ENCODE measurements around the gene NCOA3.

NCOA3 gene

DNA sequence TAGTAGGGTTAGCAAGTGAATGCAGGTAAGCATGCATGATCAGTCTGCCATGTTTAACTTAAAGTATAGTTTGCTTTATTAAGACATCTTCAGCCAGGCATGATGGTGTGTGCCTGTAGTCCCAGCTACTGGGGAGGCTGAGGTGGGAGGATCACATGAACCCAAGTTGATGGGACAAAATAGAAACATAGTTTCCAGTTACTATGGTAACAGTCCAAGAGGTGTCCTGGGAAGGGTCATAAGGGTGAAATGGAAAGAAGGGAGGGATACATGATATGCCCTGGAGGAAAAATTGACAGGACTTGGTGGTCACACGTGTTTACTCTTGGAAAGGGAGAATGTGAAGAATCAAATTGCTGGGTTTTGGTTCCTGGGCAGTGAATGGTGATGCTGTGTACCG is 143.9 kb downstream of the NCOA3 start:
- in situ Hi-C loops (cut with HindIII; ENCODE audit: low pct_unique_long_range_greater_than_20kb, low sequenced_read_pairs), result no loop called here
- TF ChIP-seq JUND (IDR thresholded peaks at IDR 0.05; ENCODE audit: low read depth), result no peak
- no peak for DNase-seq (ENCODE audit: low read depth in 1 of 2, low spot score in 1 of 2)

DNA sequence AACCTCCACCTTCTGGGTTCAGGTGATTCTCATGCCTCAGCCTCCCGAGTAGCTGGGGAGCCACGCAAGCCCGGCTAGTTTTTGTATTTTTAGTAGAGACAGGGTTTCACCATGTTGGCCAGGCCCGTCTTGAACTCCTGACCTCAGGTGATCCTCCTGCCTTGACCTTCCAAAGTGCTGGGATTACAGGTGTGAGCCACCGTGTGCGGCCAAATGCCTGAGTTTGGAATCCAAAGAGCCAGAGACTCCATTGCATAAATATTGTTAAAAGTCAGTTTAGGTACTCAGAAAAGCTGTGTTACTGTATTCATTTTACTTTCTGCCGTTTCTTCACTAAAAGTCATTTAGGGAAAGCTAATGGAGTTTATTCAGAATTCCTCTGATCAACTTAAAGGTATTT is 146.3 kb downstream of the NCOA3 start:
- in situ Hi-C loops (cut with HindIII; ENCODE audit: low pct_unique_long_range_greater_than_20kb, low sequenced_read_pairs), result no loop called here
- no peak for TF ChIP-seq JUND (IDR thresholded peaks at IDR 0.05; ENCODE audit: low read depth)
- no peak for DNase-seq (ENCODE audit: low read depth in 1 of 2, low spot score in 1 of 2)

DNA sequence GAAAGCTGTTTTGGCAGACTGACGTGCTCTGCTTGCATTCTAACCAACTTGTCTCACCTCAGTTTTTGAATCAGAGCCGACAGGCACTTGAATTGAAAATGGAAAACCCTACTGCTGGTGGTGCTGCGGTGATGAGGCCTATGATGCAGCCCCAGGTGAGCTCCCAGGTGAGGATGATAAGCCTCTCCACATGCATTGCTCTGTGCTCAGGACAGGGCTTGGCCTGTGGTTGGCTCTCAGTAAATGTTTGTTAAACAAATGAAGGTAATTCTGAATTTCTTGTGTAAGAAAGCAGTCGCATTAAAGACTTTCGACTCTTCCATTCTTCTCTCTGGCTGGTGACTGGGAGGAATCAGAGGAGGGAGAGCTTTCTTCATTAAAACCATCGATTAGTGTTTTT is 147.3 kb downstream of the NCOA3 start:
- TF ChIP-seq JUND (IDR thresholded peaks at IDR 0.05; ENCODE audit: low read depth), result no peak
- in situ Hi-C loops (cut with HindIII; ENCODE audit: low pct_unique_long_range_greater_than_20kb, low sequenced_read_pairs), result no loop called here

DNA sequence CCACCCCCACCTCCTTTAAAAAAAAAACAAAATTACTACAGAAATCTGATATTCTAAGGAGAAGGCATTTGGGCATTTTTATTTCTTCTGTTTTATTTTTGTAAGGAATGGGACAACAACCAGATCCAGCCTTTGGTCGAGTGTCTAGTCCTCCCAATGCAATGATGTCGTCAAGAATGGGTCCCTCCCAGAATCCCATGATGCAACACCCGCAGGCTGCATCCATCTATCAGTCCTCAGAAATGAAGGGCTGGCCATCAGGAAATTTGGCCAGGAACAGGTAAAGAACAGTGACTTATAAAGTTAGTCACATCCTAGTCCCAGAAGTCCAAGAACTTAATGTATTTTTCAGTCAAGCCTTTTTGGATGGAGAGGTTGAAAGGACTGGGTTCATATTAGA is 150.6 kb downstream of the NCOA3 start:
- TF ChIP-seq JUND (IDR thresholded peaks at IDR 0.05; ENCODE audit: low read depth), result no peak
- in situ Hi-C loops (cut with HindIII; ENCODE audit: low pct_unique_long_range_greater_than_20kb, low sequenced_read_pairs), result no loop called here
- no peak for DNase-seq (ENCODE audit: low read depth in 1 of 2, low spot score in 1 of 2)

More for the DNA sequence above, 147.3 kb downstream of the NCOA3 start:
- DNase-seq (ENCODE audit: low read depth in 1 of 2, low spot score in 1 of 2), result no peak

DNA sequence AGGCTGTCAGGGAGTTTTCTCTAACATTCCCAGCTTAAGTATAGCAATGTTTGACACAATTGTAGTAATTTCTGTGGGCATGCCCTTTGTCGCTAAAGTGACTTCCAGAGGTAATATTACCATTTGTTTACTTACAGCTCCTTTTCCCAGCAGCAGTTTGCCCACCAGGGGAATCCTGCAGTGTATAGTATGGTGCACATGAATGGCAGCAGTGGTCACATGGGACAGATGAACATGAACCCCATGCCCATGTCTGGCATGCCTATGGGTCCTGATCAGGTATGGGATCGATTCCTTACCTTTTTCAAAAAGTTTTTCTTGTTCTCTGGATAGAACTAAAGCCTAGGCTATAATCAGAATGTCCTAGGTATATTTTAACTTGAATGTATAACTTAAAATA is 151.1 kb downstream of the NCOA3 start:
- DNase-seq (ENCODE audit: low read depth in 1 of 2, low spot score in 1 of 2), result no peak
- TF ChIP-seq JUND (IDR thresholded peaks at IDR 0.05; ENCODE audit: low read depth), result no peak
- in situ Hi-C loops (cut with HindIII; ENCODE audit: low pct_unique_long_range_greater_than_20kb, low sequenced_read_pairs), result no loop called here

DNA sequence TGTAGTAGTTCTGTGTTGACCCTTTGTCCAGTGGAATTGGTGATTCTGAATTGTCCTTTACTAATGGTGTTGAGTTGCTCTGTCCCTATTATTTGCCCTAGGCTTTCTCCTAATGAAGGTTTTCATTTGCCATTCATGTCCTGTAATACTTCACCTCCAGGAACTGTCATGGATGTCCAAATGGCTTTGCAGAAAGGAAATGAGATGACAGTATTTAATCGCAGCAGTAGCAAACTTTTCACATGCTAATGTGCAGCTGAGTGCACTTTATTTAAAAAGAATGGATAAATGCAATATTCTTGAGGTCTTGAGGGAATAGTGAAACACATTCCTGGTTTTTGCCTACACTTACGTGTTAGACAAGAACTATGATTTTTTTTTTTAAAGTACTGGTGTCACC is 152.2 kb downstream of the NCOA3 start:
- in situ Hi-C loops (cut with HindIII; ENCODE audit: low pct_unique_long_range_greater_than_20kb, low sequenced_read_pairs), result no loop called here
- no peak for TF ChIP-seq JUND (IDR thresholded peaks at IDR 0.05; ENCODE audit: low read depth)
- DNase-seq (ENCODE audit: low read depth in 1 of 2, low spot score in 1 of 2), result no peak

DNA sequence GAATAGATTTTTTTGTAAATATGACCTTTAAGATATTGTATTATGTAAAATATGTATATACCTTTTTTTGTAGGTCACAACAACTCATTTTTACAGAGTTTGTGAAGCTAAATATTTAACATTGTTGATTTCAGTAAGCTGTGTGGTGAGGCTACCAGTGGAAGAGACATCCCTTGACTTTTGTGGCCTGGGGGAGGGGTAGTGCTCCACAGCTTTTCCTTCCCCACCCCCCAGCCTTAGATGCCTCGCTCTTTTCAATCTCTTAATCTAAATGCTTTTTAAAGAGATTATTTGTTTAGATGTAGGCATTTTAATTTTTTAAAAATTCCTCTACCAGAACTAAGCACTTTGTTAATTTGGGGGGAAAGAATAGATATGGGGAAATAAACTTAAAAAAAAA is 152.7 kb downstream of the NCOA3 start:
- no peak for TF ChIP-seq JUND (IDR thresholded peaks at IDR 0.05; ENCODE audit: low read depth)
- in situ Hi-C loops (cut with HindIII; ENCODE audit: low pct_unique_long_range_greater_than_20kb, low sequenced_read_pairs), result no loop called here
- no peak for DNase-seq (ENCODE audit: low read depth in 1 of 2, low spot score in 1 of 2)

DNA sequence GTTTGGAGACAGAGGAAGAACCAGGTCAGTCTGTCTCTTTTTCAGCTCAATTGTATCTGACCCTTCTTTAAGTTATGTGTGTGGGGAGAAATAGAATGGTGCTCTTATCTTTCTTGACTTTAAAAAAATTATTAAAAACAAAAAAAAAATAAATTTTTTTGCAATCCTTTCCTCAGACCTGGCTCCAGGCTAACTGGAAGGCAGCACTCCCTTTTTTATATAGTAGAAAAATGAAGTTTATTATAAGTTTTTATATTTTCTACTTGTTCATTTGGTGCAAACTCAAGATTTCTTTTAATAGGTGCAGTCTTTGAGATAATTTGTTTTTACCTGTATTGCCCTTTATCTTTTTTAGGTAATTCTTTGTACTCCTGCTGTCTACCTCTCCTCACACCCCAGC is 153.9 kb downstream of the NCOA3 start:
- in situ Hi-C loops (cut with HindIII; ENCODE audit: low pct_unique_long_range_greater_than_20kb, low sequenced_read_pairs), result no loop called here
- TF ChIP-seq JUND (IDR thresholded peaks at IDR 0.05; ENCODE audit: low read depth), result no peak
- DNase-seq (ENCODE audit: low read depth in 1 of 2, low spot score in 1 of 2), result no peak

DNA sequence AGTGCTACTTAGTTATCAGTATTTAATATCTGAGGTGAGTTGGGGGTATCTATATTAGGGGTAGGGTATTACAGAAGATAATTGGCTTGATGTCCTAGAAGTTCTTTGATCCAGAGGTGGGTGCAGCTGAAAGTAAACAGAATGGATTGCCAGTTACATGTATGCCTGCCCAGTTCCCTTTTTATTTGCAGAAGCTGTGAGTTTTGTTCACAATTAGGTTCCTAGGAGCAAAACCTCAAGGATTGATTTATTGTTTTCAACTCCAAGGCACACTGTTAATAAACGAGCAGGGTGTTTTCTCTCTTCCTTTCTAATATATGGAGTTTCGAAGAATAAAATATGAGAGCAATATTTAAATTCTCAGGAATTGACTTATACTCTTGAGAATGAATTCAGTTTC is 154.6 kb downstream of the NCOA3 start:
- in situ Hi-C loops (cut with HindIII; ENCODE audit: low pct_unique_long_range_greater_than_20kb, low sequenced_read_pairs), result no loop called here
- no peak for TF ChIP-seq JUND (IDR thresholded peaks at IDR 0.05; ENCODE audit: low read depth)

DNA sequence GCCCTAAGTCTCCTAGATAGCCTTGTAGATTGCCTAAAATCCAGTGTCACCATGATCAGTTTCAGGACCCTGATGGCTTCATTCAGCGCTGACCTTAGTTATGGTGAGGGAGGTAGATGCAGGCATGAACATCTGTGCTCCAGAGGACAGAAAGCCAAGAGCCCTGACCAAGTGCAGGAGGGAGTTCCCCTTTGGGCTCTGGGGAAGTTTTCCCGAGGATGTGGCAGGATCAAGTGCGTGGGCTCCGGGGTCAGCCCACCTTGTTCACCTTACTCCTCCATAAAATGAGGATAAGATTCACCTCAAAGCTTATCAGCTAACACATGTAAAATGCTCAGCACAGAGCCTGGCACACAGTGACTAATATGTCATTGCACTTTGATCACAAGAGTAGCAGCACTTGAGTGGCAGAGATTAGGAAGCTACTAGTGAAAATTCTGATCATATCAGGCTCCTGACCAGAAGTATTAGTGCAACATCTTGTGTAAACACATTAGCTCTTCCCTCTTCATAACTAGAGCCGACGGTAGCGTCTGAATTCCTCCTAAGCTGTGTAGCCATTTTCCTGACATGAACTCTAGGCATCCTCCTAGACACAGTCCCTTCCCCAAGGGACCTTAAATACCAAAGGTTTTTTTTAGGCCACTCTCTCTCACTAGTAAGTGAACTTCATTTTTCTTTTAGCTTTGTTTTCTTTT is 158.4 kb downstream of the NCOA3 start:
- in situ Hi-C loops (cut with HindIII; ENCODE audit: low pct_unique_long_range_greater_than_20kb, low sequenced_read_pairs), result no loop called here
- DNase-seq (ENCODE audit: low read depth in 1 of 2, low spot score in 1 of 2), result no peak
- no peak for TF ChIP-seq JUND (IDR thresholded peaks at IDR 0.05; ENCODE audit: low read depth)

More for the DNA sequence above, 154.6 kb downstream of the NCOA3 start:
- no peak for DNase-seq (ENCODE audit: low read depth in 1 of 2, low spot score in 1 of 2)

DNA sequence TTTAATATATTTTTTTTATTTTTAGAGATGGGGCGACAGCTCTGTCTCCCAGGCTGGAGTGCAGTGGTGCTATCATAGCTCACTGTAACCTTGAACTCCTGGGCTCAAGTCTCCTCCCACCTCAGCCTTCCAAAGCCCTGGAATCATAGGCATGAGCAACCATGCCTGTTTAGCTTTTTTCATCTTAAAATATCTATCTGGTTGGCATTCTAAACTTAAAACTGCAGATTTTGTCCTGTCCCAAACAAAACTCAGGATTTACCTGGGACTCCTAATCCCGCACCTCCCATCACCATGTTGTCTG is 158.9 kb downstream of the NCOA3 start:
- in situ Hi-C loops (cut with HindIII; ENCODE audit: low pct_unique_long_range_greater_than_20kb, low sequenced_read_pairs), result no loop called here
- no peak for TF ChIP-seq JUND (IDR thresholded peaks at IDR 0.05; ENCODE audit: low read depth)
- no peak for DNase-seq (ENCODE audit: low read depth in 1 of 2, low spot score in 1 of 2)

DNA sequence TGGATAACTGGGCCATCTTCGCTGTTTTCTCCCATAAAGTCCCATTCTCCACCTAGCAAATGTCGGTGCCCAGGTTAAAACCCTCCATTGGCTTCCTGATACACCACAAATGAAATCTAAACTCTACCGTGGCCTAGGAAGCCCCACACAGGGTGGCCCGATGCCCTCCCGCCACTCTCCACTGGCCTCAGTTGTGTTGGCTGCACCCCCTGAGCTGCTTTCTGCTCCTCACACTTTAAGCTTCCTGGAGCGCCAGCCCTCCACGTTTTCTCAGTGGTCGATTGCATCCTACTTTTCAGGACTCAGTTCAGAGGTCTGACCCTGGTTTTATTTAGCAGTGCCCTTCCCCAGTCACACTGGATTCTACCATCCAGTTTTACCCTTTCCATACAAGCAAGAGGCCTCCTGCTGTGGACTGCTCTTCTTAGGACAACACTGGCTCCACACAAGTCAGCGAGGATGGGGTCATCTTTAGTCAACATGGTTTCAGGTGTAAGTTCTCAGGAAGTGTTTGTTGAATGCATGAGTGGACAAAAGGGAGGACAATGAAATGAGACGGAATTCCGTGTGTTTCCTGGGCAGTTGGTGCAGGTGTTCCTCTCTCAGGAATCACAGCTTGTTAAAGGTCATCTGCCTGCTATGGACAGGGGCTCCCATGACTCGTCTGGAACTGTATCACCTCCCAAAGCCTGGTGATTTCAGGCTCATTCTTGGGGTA is 159.5 kb downstream of the NCOA3 start:
- DNase-seq (ENCODE audit: low read depth in 1 of 2, low spot score in 1 of 2), result no peak
- no peak for TF ChIP-seq JUND (IDR thresholded peaks at IDR 0.05; ENCODE audit: low read depth)
- in situ Hi-C loops (cut with HindIII; ENCODE audit: low pct_unique_long_range_greater_than_20kb, low sequenced_read_pairs), result no loop called here

DNA sequence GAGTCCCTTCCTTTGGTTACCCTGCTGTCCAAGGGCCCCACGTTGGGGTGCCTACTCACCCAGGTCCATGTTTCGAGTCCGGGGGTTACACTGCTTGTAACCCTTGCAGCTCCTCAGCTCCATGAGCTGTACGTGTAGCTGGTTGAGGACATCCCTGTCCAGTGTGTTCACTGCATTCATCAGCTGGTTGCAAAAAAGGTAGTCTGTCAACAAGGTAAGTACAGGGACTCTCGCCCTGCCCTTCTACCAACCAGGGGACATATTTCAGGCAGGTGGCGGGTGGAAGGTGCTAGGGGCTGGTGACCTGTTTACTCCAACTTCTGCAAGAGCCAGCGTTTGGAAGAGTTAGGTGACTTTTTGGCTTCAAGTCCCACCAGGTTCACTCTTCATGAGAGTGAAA is 160.0 kb downstream of the NCOA3 start:
- no peak for TF ChIP-seq JUND (IDR thresholded peaks at IDR 0.05; ENCODE audit: low read depth)
- DNase-seq (ENCODE audit: low read depth in 1 of 2, low spot score in 1 of 2), result no peak
- in situ Hi-C loops (cut with HindIII; ENCODE audit: low pct_unique_long_range_greater_than_20kb, low sequenced_read_pairs), result no loop called here
